NB4 (cell line): ENCODE data around the gene KCNAB2.
A peak's percentile ranks its signal among the peaks of the same experiment; 100 is the strongest.

Experiments
- DNase-seq: peaks from one replicate; pipeline ENCODE4 v3.0.0; 2010; ENCODE audit warnings: low read depth
- H3K4me3 ChIP-seq: one replicate; pipeline ENCODE4 v1.5.1; 2011; ENCODE audit warnings: mild to moderate bottlenecking, low read depth, low read length, moderate library complexity
- MYC ChIP-seq: IDR thresholded peaks from 2 replicates; pipeline ENCODE4 v1.6.1; 2011; ENCODE audit warnings: low read depth, low read length
- POLR2A ChIP-seq: IDR thresholded peaks from 2 replicates; pipeline ENCODE4 v1.6.1; 2011; ENCODE audit warnings: mild to moderate bottlenecking; ENCODE audit not compliant: insufficient read length; ENCODE audit errors: extremely low read depth
- TF ChIP-seq, protein P1 (sequence below): IDR thresholded peaks from one replicate; pipeline ENCODE4 v1.5.1; 2012; ENCODE audit warnings: low read depth, low read length
- TF ChIP-seq, protein P2 (sequence below): IDR thresholded peaks from 2 replicates; pipeline ENCODE4 v1.6.1; 2011; ENCODE audit warnings: low read depth, low read length

KCNAB2 gene

DNA sequence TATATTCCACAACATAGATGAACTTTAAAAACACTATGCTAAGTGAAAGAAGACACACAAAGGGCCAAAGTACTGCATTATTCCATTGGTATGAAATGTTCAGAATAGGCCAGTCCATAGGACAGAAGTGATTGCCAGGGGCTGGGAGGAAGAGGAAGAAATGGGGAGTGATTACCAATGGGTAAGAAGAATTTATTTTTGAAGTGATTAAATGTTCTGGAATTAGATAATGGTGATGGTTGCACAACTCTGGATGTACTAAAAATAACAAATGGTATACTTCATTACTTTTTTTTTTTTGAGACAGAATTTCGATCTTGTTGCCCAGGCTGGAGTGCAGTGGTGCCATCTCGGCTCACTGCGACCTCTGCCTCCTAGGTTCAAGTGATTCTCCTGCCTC is 72.7 kb downstream of the KCNAB2 start:
- no peak overlapping the region for H3K4me3 ChIP-seq
- TF ChIP-seq POLR2A (no peak), MYC (no peak)
- TF ChIP-seq, protein P1, sequence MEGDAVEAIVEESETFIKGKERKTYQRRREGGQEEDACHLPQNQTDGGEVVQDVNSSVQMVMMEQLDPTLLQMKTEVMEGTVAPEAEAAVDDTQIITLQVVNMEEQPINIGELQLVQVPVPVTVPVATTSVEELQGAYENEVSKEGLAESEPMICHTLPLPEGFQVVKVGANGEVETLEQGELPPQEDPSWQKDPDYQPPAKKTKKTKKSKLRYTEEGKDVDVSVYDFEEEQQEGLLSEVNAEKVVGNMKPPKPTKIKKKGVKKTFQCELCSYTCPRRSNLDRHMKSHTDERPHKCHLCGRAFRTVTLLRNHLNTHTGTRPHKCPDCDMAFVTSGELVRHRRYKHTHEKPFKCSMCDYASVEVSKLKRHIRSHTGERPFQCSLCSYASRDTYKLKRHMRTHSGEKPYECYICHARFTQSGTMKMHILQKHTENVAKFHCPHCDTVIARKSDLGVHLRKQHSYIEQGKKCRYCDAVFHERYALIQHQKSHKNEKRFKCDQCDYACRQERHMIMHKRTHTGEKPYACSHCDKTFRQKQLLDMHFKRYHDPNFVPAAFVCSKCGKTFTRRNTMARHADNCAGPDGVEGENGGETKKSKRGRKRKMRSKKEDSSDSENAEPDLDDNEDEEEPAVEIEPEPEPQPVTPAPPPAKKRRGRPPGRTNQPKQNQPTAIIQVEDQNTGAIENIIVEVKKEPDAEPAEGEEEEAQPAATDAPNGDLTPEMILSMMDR: no peak
- TF ChIP-seq, protein P2, sequence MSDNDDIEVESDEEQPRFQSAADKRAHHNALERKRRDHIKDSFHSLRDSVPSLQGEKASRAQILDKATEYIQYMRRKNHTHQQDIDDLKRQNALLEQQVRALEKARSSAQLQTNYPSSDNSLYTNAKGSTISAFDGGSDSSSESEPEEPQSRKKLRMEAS: no peak
- no peak for DNase-seq

DNA sequence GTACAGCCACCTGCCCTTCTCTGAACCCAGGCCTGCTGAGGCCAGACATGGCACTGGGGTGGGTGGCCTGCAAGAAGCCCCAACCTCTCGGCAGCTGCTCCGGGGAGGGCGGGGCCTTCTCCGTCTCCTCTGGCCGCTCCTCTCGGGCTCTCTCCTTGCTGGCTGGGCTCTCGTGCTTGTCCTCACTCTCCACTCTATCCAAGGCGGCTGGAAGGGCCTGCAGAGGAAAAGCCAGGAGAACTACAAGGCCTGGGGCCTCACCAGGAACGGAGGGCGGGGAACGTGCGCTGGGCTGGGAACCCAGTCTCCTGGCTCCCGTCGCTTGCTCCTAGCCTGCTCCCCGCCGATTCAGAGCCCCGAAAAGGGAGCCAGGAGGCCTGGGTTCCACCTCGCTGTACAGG is 75.3 kb downstream of the KCNAB2 start:
- TF ChIP-seq MYC: no peak
- TF ChIP-seq, protein P2: no peak
- TF ChIP-seq, protein P1: no peak
- no peak for TF ChIP-seq POLR2A
- DNase-seq: no peak
- H3K4me3 ChIP-seq: no peak overlapping the region

DNA sequence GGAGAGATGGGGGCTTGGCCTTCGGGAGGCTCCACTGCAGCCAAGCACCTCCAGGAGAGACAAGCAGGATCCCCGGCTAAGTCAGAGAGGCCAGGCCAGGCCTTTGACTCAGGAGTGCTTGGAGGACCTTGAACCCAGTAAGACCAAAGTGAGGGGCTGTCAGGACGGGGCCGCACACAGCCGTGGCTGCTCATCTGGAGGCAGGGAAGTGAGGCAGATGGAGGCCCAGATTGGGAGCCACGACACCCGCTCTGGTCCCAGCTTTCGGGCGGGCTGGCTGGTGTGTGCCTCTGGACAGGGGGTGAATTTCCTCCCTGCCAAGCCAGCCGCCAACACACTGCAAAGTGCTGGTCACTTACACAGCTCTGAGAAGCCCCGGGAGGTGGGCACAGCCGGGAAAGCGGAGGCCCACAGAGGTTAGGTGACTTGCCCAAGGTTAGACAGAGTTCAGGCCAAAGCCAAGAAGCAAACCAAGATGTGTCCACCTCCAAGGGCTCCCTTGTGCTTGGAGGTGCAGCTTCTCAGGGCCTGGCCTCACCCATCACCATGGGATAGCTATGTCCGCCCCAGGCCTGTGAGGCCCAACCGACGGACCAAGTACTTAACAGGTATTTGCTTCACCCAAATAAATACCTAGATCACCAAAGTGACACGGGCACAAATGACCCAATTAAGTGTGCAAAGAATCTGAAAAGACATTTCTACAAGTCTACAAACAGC is 76.1 kb downstream of the KCNAB2 start:
- no peak overlapping the region for H3K4me3 ChIP-seq
- DNase-seq: no peak
- TF ChIP-seq, protein P2: no peak
- TF ChIP-seq, protein P1: no peak
- TF ChIP-seq MYC (no peak), POLR2A (no peak)

DNA sequence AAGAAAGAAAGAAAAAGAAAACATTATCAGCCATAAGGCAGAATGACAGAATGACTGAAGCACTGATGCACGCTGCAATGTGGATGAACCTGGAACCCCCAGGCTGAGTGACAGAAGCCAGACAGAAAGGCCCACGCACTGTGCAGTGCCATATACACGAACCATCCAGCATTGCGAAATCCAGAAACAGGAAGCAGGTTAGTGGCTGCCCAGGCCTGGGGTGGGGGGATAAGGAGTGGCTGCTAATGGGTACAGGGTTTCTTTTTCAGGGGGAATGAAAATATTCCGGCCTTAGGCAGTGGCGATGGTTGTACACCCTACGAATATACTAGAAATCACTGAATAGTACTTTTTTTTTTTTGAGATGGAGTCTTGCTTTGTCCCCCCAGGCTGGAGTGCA is 77.4 kb downstream of the KCNAB2 start:
- TF ChIP-seq, protein P1: no peak
- TF ChIP-seq POLR2A (no peak), MYC (peak; percentile 25; the same call in 1 of the 2 replicates)
- TF ChIP-seq, protein P2: 0 out of 2 replicates have a peak, but pooled peaks have one; percentile 31
- no peak overlapping the region for H3K4me3 ChIP-seq
- DNase-seq: peak; percentile 83

DNA sequence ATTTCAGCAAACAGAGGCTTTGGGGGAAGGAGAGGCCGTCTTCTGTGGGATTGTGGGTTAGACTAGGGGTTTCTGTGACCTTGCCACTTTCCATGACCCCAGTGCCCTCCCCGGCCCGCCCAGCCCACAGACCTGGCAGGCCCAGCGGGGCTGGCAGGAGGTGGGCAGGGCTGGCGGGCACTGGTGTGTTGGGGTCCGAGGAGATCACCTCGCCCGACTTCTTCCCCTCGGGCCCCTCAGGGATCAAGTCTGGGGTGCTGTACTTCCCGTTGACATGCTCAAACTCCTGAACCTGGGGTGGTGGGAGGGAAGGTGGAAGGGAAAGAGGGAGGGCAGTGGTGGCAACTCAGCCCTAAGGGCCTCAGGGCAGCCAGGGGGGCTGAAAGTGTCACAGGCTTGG is 78.1 kb downstream of the KCNAB2 start:
- H3K4me3 ChIP-seq: no peak overlapping the region

More for the DNA sequence above, 78.1 kb downstream of the KCNAB2 start:
- TF ChIP-seq POLR2A: no peak
- TF ChIP-seq, protein P2: no peak
- TF ChIP-seq MYC: no peak
- TF ChIP-seq, protein P1: no peak
- peak; percentile 26 for DNase-seq
